Left renal cortex interstitium (tissue), 4 donors: ENCODE measurements around the gene SDK1. TPM values are rescaled to one million over a fixed set of nuclear protein-coding genes. Genes with fewer than 3 reads are reported as not detected.

Source experiments
- DNase-seq, 4 donors: peaks; one replicate each; pipeline ENCODE4 v3.0.0-alpha.2; 2013; ENCODE audit warnings: low read depth in 4 of 4, low spot score in 2 of 4, missing footprints in 1 of 4
- polyA plus RNA-seq, 4 donors: library from polyadenylated mRNA; unstranded; fragments of 120-200 nt; gene quantifications; one replicate each; pipeline ENCODE4 v1.2.1, GENCODE V29; 2013; ENCODE audit not compliant: insufficient read length in 4 of 4

Gene SDK1
- polyA plus RNA-seq, 4 donors: 5.1 to 10.2 (median 6.9) TPM

- no peak for DNase-seq
Measured at GRCh38 chr7:3895341-3896116, 594.5 kb downstream of the SDK1 start.

- DNase-seq: no peak
Measured at GRCh38 chr7:3896169-3896765, 595.2 kb downstream of the SDK1 start.

- no peak for DNase-seq
Measured at GRCh38 chr7:3897430-3898372, 596.6 kb downstream of the SDK1 start.

- no peak for DNase-seq
Measured at GRCh38 chr7:3899559-3899991, 598.5 kb downstream of the SDK1 start.

GRCh38 chr7:3908153-3908552 lies 607.1 kb downstream of the SDK1 start:
- DNase-seq: no peak

- DNase-seq: no peak
Measured at GRCh38 chr7:3909128-3909527, 608.1 kb downstream of the SDK1 start.

GRCh38 chr7:3910054-3910453 lies 609.0 kb downstream of the SDK1 start:
- no peak for DNase-seq

GRCh38 chr7:3911685-3912084 lies 610.6 kb downstream of the SDK1 start:
- no peak for DNase-seq

GRCh38 chr7:3912291-3912690 lies 611.2 kb downstream of the SDK1 start:
- no peak for DNase-seq

GRCh38 chr7:3914051-3914775 lies 613.2 kb downstream of the SDK1 start:
- DNase-seq: no peak

GRCh38 chr7:3915337-3915878 lies 614.4 kb downstream of the SDK1 start:
- no peak for DNase-seq

- no peak for DNase-seq
Measured at GRCh38 chr7:3916146-3916545, 615.1 kb downstream of the SDK1 start.

GRCh38 chr7:3917436-3917835 lies 616.4 kb downstream of the SDK1 start:
- no peak for DNase-seq

- no peak for DNase-seq
Measured at GRCh38 chr7:3918576-3918975, 617.5 kb downstream of the SDK1 start.

GRCh38 chr7:3922175-3922635 lies 621.2 kb downstream of the SDK1 start:
- DNase-seq: no peak

GRCh38 chr7:3923307-3923918 lies 622.4 kb downstream of the SDK1 start:
- no peak for DNase-seq

GRCh38 chr7:3924277-3924676 lies 623.2 kb downstream of the SDK1 start:
- no peak for DNase-seq

GRCh38 chr7:3927446-3928110 lies 626.5 kb downstream of the SDK1 start:
- no peak for DNase-seq
